K562 (cell line): ENCODE measurements around the gene C1orf21.

Experiments
- EHMT2 ChIP-seq: fragments of 450-650 bp; IDR thresholded peaks from 2 replicates; pipeline ENCODE4 v1.6.1; 2018; ENCODE audit warnings: antibody characterized with exemption
- MAFK ChIP-seq: IDR thresholded peaks from 2 replicates; pipeline ENCODE4 v1.6.1; 2011; ENCODE audit warnings: low read length, improper control_type of control experiment
- MXI1 ChIP-seq: IDR thresholded peaks from 2 replicates; pipeline ENCODE4 v1.6.1; 2011; ENCODE audit warnings: low read depth, mild to moderate bottlenecking, improper control_type of control experiment, low read length
- MYBL2 ChIP-seq, 2 experiments: fragments of 450-650 bp in 1 of 2; sonication (generic) in 1 of 2; formaldehyde crosslinking in 1 of 2; IDR thresholded peaks; 2 replicates each; pipeline versions ENCODE4 v1.6.1 to v1.8.1; 2017 to 2022; ENCODE audit warnings: borderline replicate concordance in 1 of 2, inconsistent platforms in 1 of 2, low read depth in 1 of 2, mild to moderate bottlenecking in 1 of 2, missing genetic modification reagents in 1 of 2, moderate library complexity in 1 of 2
- MYNN ChIP-seq, 2 experiments: sonication (generic); formaldehyde crosslinking in 1 of 2; IDR thresholded peaks; 2 replicates each; pipeline versions ENCODE4 v1.5.0 to v1.6.1; 2016 to 2020; ENCODE audit warnings: antibody characterized with exemption in 1 of 2, missing genetic modification reagents in 1 of 2
- NR1H2 ChIP-seq: sonication (generic); formaldehyde crosslinking; IDR thresholded peaks from 2 replicates; pipeline ENCODE4 v1.4.0; 2020; ENCODE audit warnings: mild to moderate bottlenecking, missing genetic modification reagents
- POLR2H ChIP-seq: IDR thresholded peaks from 2 replicates; pipeline ENCODE4 v1.6.1; 2016; ENCODE audit warnings: missing genetic modification characterization, low read depth, mild to moderate bottlenecking, control low read depth, missing compliant biosample characterization, moderate library complexity
- RNF2 ChIP-seq: sonication (generic); IDR thresholded peaks from 2 replicates; pipeline ENCODE4 v1.6.1; 2016
- SAFB2 ChIP-seq: fragments of 200-400 bp; formaldehyde crosslinking; IDR thresholded peaks from 2 replicates; pipeline ENCODE4 v1.6.1; 2018; ENCODE audit warnings: borderline replicate concordance, low read length, low read depth, moderate library complexity; ENCODE audit not compliant: severe bottlenecking
- ZNF316 ChIP-seq: fragments of 450-650 bp; IDR thresholded peaks from 2 replicates; pipeline ENCODE4 v1.6.1; 2016
- TF ChIP-seq, protein P1 (sequence below), 3 experiments: IDR thresholded peaks in 2 of 3; conservative IDR thresholded peaks in 1 of 3; 2 replicates each; pipeline ENCODE4 v1.5.1; 2011 to 2012; ENCODE audit warnings: low read length in 3 of 3, mild to moderate bottlenecking in 3 of 3, control low read depth in 2 of 3, improper control_type of control experiment in 1 of 3, inconsistent platforms in 1 of 3, low read depth in 1 of 3, mixed read lengths in 1 of 3, moderate library complexity in 1 of 3; ENCODE audit not compliant: insufficient read depth in 2 of 3
- TF ChIP-seq, protein P2 (sequence below), 2 experiments: fragments of 450-650 bp in 1 of 2; sonication (generic) in 1 of 2; formaldehyde crosslinking in 1 of 2; IDR thresholded peaks in 1 of 2; conservative IDR thresholded peaks in 1 of 2; 2 replicates each; pipeline versions ENCODE4 v1.6.1 to v1.8.1; 2016 to 2023; ENCODE audit warnings: mild to moderate bottlenecking in 2 of 2, moderate library complexity in 2 of 2, inconsistent platforms in 1 of 2, missing genetic modification reagents in 1 of 2
- TF ChIP-seq, protein P3 (sequence below), 2 experiments: fragments of 200-800 bp in 1 of 2; sonication (Bioruptor generic) in 1 of 2; sonication (generic) in 1 of 2; formaldehyde crosslinking in 1 of 2; IDR thresholded peaks in 1 of 2; conservative IDR thresholded peaks in 1 of 2; 2 replicates each; pipeline versions ENCODE4 v1.5.0 to v1.6.1; 2016 to 2020; ENCODE audit warnings: missing compliant biosample characterization in 1 of 2, missing genetic modification characterization in 1 of 2, missing genetic modification reagents in 1 of 2
- TF ChIP-seq, protein P4 (sequence below): sonication (generic); formaldehyde crosslinking; IDR thresholded peaks from 2 replicates; pipeline ENCODE4 v1.8.1; 2022; ENCODE audit warnings: missing genetic modification reagents

DNA sequence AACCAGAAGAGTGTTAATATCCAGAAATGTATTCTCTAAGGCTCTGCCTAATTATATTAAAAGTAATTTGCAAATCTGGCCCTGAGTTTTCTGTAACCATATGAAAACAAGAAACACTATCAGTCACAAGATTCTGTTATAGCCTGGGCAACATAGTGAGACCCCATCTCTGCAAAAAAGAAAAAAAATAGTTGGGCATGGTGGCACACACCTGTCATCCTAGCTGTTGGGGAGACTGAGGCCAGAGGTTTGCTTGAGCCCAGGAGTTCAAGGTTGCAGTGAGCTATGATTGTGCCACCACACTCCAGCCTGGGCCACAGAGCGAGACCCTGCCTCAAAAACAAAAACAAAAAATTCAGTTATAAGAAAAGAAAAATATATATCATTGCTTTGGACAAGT lies 25.6 kb downstream of the C1orf21 start:
- TF ChIP-seq POLR2H: no peak
- no peak for TF ChIP-seq MYNN (IDR thresholded peaks at IDR 0.05)
- TF ChIP-seq MYNN (CRISPR knock-in tag; IDR thresholded peaks at IDR 0.05): no peak
- TF ChIP-seq NR1H2: no peak
- no peak for TF ChIP-seq MXI1
- no peak for TF ChIP-seq RNF2
- TF ChIP-seq, protein P1, sequence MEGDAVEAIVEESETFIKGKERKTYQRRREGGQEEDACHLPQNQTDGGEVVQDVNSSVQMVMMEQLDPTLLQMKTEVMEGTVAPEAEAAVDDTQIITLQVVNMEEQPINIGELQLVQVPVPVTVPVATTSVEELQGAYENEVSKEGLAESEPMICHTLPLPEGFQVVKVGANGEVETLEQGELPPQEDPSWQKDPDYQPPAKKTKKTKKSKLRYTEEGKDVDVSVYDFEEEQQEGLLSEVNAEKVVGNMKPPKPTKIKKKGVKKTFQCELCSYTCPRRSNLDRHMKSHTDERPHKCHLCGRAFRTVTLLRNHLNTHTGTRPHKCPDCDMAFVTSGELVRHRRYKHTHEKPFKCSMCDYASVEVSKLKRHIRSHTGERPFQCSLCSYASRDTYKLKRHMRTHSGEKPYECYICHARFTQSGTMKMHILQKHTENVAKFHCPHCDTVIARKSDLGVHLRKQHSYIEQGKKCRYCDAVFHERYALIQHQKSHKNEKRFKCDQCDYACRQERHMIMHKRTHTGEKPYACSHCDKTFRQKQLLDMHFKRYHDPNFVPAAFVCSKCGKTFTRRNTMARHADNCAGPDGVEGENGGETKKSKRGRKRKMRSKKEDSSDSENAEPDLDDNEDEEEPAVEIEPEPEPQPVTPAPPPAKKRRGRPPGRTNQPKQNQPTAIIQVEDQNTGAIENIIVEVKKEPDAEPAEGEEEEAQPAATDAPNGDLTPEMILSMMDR (IDR thresholded peaks at IDR 0.05 in 2 of 3, conservative IDR thresholded peaks at IDR 0.05 in 1 of 3; ENCODE audit: insufficient read depth in 2 of 3, low read depth in 1 of 3, low read length in 3 of 3): no peak
- TF ChIP-seq, protein P2, sequence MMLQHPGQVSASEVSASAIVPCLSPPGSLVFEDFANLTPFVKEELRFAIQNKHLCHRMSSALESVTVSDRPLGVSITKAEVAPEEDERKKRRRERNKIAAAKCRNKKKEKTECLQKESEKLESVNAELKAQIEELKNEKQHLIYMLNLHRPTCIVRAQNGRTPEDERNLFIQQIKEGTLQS (IDR thresholded peaks at IDR 0.05): no peak
- TF ChIP-seq, protein P2 (CRISPR knock-in tag; conservative IDR thresholded peaks at IDR 0.05): no peak
- TF ChIP-seq, protein P3, sequence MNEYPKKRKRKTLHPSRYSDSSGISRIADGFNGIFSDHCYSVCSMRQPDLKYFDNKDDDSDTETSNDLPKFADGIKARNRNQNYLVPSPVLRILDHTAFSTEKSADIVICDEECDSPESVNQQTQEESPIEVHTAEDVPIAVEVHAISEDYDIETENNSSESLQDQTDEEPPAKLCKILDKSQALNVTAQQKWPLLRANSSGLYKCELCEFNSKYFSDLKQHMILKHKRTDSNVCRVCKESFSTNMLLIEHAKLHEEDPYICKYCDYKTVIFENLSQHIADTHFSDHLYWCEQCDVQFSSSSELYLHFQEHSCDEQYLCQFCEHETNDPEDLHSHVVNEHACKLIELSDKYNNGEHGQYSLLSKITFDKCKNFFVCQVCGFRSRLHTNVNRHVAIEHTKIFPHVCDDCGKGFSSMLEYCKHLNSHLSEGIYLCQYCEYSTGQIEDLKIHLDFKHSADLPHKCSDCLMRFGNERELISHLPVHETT (CRISPR knock-in tag; conservative IDR thresholded peaks at IDR 0.05 in 1 of 2, IDR thresholded peaks at IDR 0.05 in 1 of 2): no peak
- TF ChIP-seq, protein P4, sequence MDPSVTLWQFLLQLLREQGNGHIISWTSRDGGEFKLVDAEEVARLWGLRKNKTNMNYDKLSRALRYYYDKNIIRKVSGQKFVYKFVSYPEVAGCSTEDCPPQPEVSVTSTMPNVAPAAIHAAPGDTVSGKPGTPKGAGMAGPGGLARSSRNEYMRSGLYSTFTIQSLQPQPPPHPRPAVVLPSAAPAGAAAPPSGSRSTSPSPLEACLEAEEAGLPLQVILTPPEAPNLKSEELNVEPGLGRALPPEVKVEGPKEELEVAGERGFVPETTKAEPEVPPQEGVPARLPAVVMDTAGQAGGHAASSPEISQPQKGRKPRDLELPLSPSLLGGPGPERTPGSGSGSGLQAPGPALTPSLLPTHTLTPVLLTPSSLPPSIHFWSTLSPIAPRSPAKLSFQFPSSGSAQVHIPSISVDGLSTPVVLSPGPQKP: no peak
- TF ChIP-seq ZNF316: no peak
- no peak for TF ChIP-seq SAFB2
- TF ChIP-seq MYBL2 (IDR thresholded peaks at IDR 0.05; ENCODE audit: low read depth): no peak
- TF ChIP-seq MYBL2 (CRISPR knock-in tag; IDR thresholded peaks at IDR 0.05; ENCODE audit: borderline replicate concordance): no peak
- no peak for TF ChIP-seq EHMT2
- no peak for TF ChIP-seq MAFK
